GM18868 (cell line): ENCODE results near the gene TMEM232.
"Not testable (repeated sequence)": the region's sequence is repeated elsewhere in the genome, so short reads cannot be mapped to it uniquely, and the experiment has no call there.

Source experiments
- ATAC-seq: cut with Tn5 transposase; IDR thresholded peaks from one replicate; pipeline ENCODE4 v1.9.1; 2021; ENCODE audit warnings: mild to moderate bottlenecking, moderate library complexity; ENCODE audit not compliant: unreplicated experiment

The TMEM232 gene

GRCh38 chr5:110536120-110537115, 190.1 kb downstream of the TMEM232 start:
- ATAC-seq: no peak

GRCh38 chr5:110535146-110535545, 191.3 kb downstream of the TMEM232 start:
- ATAC-seq: not testable (repeated sequence)

GRCh38 chr5:110525762-110526161, 200.7 kb downstream of the TMEM232 start:
- ATAC-seq: no peak

- ATAC-seq: no peak
Measured at GRCh38 chr5:110517396-110517795, 209.1 kb downstream of the TMEM232 start.

- ATAC-seq: no peak
Measured at GRCh38 chr5:110514030-110514429, 212.4 kb downstream of the TMEM232 start.

GRCh38 chr5:110512266-110512665, 214.2 kb downstream of the TMEM232 start:
- ATAC-seq: no peak

GRCh38 chr5:110510146-110510545, 216.3 kb downstream of the TMEM232 start:
- ATAC-seq: no peak

- ATAC-seq: no peak
Measured at GRCh38 chr5:110507972-110508371, 218.5 kb downstream of the TMEM232 start.

- no peak for ATAC-seq
Measured at GRCh38 chr5:110506378-110506777, 220.1 kb downstream of the TMEM232 start.

- ATAC-seq: no peak
Measured at GRCh38 chr5:110496276-110496675, 230.2 kb downstream of the TMEM232 start.

- ATAC-seq: no peak
Measured at GRCh38 chr5:110492446-110492845, 234.0 kb downstream of the TMEM232 start.

- ATAC-seq: no peak
Measured at GRCh38 chr5:110478895-110479294, 247.6 kb downstream of the TMEM232 start.

GRCh38 chr5:110477911-110478310, 248.6 kb downstream of the TMEM232 start:
- ATAC-seq: no peak

- no peak for ATAC-seq
Measured at GRCh38 chr5:110476164-110476563, 250.3 kb downstream of the TMEM232 start.

- ATAC-seq: no peak
Measured at GRCh38 chr5:110475529-110475928, 250.9 kb downstream of the TMEM232 start.

GRCh38 chr5:110469486-110469885, 257.0 kb downstream of the TMEM232 start:
- ATAC-seq: no peak

GRCh38 chr5:110463106-110463505, 263.4 kb downstream of the TMEM232 start:
- ATAC-seq: no peak

- peak; percentile 69 for ATAC-seq
Measured at GRCh38 chr5:110460837-110461236, 265.6 kb downstream of the TMEM232 start.

GRCh38 chr5:110458313-110458712, 268.2 kb downstream of the TMEM232 start:
- ATAC-seq: no peak

GRCh38 chr5:110442856-110443255, 283.6 kb downstream of the TMEM232 start:
- no peak for ATAC-seq

GRCh38 chr5:110441035-110441434, 285.4 kb downstream of the TMEM232 start:
- ATAC-seq: peak; percentile 81

GRCh38 chr5:110440058-110440457, 286.4 kb downstream of the TMEM232 start:
- no peak for ATAC-seq
